ENCODE data around the gene PDIA2.

DNA sequence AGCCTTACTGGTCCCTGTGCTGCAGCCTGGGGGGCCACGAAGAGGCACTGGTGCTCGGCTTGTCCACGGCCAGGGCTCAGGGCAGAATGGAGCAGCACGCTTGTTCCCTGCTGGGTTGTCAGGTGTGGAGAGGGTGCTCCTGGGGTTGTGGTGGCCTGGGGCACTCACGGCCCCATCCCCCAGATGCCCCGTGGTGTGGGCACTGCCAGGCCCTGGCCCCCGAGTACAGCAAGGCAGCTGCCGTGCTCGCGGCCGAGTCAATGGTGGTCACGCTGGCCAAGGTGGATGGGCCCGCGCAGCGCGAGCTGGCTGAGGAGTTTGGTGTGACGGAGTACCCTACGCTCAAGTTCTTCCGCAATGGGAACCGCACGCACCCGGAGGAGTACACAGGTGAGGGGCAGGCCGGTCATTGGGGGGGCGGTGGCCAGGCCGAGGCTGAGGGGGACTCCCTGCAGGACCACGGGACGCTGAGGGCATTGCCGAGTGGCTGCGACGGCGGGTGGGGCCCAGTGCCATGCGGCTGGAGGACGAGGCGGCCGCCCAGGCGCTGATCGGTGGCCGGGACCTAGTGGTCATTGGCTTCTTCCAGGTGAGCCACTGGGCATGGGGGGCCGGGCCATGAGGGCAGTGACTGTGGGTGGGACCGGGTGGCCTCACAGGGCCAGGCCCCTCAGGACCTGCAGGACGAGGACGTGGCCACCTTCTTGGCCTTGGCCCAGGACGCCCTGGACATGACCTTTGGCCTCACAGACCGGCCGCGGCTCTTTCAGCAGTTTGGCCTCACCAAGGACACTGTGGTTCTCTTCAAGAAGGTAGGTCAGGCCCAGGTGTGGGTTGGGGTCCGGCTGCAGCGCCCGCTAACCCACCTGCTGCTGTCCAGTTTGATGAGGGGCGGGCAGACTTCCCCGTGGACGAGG, 1.5 kb downstream of the PDIA2 start:
- no peak for TF ChIP-seq POLR2A (IDR thresholded peaks at IDR 0.05)
- TF ChIP-seq, protein P1, sequence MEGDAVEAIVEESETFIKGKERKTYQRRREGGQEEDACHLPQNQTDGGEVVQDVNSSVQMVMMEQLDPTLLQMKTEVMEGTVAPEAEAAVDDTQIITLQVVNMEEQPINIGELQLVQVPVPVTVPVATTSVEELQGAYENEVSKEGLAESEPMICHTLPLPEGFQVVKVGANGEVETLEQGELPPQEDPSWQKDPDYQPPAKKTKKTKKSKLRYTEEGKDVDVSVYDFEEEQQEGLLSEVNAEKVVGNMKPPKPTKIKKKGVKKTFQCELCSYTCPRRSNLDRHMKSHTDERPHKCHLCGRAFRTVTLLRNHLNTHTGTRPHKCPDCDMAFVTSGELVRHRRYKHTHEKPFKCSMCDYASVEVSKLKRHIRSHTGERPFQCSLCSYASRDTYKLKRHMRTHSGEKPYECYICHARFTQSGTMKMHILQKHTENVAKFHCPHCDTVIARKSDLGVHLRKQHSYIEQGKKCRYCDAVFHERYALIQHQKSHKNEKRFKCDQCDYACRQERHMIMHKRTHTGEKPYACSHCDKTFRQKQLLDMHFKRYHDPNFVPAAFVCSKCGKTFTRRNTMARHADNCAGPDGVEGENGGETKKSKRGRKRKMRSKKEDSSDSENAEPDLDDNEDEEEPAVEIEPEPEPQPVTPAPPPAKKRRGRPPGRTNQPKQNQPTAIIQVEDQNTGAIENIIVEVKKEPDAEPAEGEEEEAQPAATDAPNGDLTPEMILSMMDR (IDR thresholded peaks at IDR 0.05), result no peak

All from testis (tissue), 2 donors.